ENCODE results near the gene RPL10. TPM values are rescaled to one million over a fixed set of nuclear protein-coding genes. Genes with fewer than 3 reads are reported as not detected.
A peak's percentile ranks its signal among the peaks of the same experiment; 100 is the strongest.
"Not testable (repeated sequence)": the region's sequence is repeated elsewhere in the genome, so short reads cannot be mapped to it uniquely, and the experiment has no call there.

RPL10 gene
- polyA plus RNA-seq, 1 experiment: 3,912 TPM

DNA sequence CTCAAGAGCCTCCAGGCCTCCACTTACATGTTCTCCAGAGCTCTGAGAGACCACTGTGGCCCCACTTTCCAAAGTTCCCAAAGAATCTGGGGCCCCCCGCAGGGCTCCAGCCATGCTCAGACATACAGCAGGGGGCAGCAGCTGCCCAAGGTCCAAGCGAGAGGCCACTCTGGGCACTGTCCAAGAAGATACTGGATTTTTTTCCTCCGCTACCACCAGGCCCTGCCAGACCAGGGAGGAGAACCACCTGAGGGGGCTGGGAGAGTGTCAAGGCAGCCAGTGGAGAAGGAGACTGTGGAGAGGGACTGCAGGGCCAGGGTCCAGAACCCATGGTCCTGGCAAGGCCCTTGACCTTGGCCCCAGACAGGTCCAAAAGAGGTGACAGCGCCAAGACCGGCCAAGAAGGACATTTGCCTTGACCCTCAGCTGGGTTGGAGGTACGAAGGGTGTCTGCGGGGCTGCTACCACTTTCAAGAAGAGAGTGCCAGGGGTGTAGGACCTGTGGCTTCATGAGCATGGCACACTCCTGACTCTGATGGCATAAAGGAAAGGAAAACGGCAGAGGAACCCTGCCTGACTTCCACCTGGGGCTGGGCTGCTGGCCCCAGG lies 13.8 kb upstream of the RPL10 start:
- TF ChIP-seq, protein P1, sequence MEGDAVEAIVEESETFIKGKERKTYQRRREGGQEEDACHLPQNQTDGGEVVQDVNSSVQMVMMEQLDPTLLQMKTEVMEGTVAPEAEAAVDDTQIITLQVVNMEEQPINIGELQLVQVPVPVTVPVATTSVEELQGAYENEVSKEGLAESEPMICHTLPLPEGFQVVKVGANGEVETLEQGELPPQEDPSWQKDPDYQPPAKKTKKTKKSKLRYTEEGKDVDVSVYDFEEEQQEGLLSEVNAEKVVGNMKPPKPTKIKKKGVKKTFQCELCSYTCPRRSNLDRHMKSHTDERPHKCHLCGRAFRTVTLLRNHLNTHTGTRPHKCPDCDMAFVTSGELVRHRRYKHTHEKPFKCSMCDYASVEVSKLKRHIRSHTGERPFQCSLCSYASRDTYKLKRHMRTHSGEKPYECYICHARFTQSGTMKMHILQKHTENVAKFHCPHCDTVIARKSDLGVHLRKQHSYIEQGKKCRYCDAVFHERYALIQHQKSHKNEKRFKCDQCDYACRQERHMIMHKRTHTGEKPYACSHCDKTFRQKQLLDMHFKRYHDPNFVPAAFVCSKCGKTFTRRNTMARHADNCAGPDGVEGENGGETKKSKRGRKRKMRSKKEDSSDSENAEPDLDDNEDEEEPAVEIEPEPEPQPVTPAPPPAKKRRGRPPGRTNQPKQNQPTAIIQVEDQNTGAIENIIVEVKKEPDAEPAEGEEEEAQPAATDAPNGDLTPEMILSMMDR (IDR thresholded peaks at IDR 0.05; ENCODE audit: low read depth, low read length): peak; percentile 53
- DNase-seq (ENCODE audit: low read depth, low spot score): no peak
- Histone ChIP-seq H3K27ac (ENCODE audit: low read depth, low read length) (no peak overlapping the region), H3K27me3 (ENCODE audit: control insufficient read depth, insufficient read depth, low read length) (no peaks in the 10 kb centered on the region), H3K9me3 (ENCODE audit: control insufficient read depth, insufficient read depth, low read length) (no peaks in the 10 kb centered on the region), H3K4me3 (ENCODE audit: low read depth, low read length) (no peak overlapping the region)
- CTCF ChIA-PET: interaction anchor here (1.3 to 3.0 kb wide), 2 partner anchors 11 to 247 kb away, joined by 3 to 17 read pairs; no protein-coding TSS in a partner anchor
- POLR2A ChIA-PET: no interaction called here

DNA sequence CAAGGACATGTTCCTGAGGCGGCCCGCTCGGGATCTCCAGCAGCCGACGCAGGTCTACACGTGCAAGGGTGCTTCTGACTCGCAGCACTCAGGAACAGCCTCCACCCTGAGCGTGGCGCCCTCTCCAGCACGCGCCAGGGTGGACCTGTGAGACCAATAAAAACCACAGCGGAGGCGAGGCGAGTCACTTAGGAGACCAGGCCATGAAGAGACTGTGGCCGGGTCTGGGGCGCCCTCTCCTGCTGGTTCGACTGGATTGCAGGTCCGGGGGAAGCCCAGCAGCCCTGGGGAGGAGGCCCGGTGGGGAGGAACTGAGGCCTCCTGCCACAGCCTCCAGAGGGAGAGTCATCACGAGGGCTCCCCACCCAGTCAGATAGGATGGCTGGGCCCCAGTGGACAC lies 10.1 kb upstream of the RPL10 start:
- H3K27ac ChIP-seq (ENCODE audit: low read depth, low read length); H3K27me3 ChIP-seq (ENCODE audit: control insufficient read depth, insufficient read depth, low read length); CTCF ChIA-PET; H3K9me3 ChIP-seq (ENCODE audit: control insufficient read depth, insufficient read depth, low read length); POLR2A ChIA-PET; H3K4me3 ChIP-seq (ENCODE audit: low read depth, low read length); DNase-seq (ENCODE audit: low read depth, low spot score): not testable (repeated sequence)

DNA sequence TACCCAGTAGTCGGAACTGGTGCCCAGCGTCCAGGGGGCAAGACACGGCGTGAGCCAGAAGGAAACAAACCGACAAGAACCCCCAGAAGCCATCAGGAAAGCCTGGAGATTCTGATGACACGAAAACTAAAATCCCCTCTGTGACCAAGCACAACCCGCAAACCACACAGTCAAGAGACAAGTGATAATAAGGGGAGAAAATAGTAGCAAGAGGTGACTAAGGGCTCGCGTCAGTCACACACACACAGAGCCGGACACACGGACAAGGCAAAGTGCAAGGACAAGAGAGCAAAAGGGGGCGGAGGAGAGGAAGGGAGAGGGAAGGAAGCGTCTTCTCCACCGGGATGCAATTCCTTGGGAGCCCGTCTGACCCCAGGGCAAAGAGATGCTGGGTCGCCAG lies 9.5 kb upstream of the RPL10 start:
- H3K4me3 ChIP-seq (ENCODE audit: low read depth, low read length); DNase-seq (ENCODE audit: low read depth, low spot score); H3K27me3 ChIP-seq (ENCODE audit: control insufficient read depth, insufficient read depth, low read length); POLR2A ChIA-PET; CTCF ChIA-PET; H3K9me3 ChIP-seq (ENCODE audit: control insufficient read depth, insufficient read depth, low read length); H3K27ac ChIP-seq (ENCODE audit: low read depth, low read length): not testable (repeated sequence)

DNA sequence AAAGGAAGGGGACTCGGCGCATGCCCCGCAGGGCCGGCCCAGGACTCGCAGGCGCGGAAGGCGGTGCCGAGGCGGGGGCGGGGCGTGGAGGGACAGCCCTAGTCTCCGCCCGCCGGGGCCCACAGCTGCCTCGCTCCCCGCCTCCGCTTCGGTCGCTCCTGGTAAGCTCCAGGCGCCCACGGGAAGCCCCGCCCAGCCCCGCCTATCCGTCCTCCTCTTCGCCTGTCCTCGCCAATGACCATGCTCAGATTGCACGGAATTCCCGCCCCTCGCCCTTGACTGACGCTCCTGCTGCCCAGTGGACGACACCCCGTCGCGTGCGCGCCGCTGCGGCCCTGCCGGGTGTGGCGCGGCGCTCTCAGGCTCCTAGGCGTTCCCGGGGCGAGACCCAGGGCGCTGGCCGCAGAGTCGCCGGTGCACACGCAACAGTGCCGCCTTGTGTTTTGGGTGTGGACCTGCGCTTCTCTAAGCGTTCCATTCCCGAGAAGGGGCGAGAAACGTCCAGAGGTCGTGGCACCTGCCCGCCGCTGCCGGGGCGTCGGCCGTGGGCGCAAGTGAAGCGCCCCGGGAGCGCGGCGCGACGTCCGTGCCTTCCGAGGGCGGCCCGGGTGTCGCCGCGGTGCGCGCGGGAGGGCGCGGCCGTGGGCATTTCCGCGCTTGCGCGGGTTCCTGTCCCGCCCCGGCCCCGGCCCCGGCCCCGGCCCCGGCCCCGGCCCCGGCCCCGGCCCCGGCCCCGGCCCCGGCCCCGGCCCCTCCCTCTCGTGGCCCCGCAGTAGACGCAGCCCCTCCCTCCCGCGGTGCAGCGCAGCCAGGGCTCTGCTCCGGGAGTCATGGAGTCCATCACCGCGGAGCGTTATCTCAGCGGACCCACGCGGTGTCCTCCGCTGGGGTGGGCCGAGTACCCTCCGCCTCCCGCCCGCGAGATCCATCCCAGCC lies 8.1 kb upstream of the RPL10 start:
- H3K27me3 ChIP-seq (ENCODE audit: control insufficient read depth, insufficient read depth, low read length); H3K27ac ChIP-seq (ENCODE audit: low read depth, low read length); POLR2A ChIA-PET; CTCF ChIA-PET; H3K9me3 ChIP-seq (ENCODE audit: control insufficient read depth, insufficient read depth, low read length); DNase-seq (ENCODE audit: low read depth, low spot score): not testable (repeated sequence)
- peak overlapping the region; percentile 50 for H3K4me3 ChIP-seq (ENCODE audit: low read depth, low read length)

DNA sequence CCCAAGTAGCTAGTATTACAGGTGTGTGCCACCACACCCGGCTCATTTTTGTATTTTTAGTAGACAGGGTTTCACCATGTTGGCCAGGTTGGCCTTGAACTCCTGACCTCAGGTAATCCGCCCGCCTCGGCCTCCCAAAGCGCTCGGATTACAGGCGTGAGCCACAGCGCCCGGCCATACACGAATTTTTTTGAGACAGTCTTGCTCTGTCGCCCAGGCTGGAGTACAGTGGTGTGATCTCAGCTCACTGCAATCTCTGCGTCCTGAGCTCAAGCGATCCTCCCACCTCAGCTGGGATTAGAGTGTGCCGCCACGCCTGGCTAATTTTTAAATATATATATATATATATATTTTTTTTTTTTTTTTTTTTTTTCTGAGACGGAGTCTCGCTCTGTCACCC lies 1.8 kb upstream of the RPL10 start:
- POLR2A ChIA-PET: not testable (repeated sequence)
- CTCF ChIA-PET: interaction anchor here (0.6 kb wide), 1 partner anchor 142 kb away, joined by 3 read pairs; no protein-coding TSS in a partner anchor

DNA sequence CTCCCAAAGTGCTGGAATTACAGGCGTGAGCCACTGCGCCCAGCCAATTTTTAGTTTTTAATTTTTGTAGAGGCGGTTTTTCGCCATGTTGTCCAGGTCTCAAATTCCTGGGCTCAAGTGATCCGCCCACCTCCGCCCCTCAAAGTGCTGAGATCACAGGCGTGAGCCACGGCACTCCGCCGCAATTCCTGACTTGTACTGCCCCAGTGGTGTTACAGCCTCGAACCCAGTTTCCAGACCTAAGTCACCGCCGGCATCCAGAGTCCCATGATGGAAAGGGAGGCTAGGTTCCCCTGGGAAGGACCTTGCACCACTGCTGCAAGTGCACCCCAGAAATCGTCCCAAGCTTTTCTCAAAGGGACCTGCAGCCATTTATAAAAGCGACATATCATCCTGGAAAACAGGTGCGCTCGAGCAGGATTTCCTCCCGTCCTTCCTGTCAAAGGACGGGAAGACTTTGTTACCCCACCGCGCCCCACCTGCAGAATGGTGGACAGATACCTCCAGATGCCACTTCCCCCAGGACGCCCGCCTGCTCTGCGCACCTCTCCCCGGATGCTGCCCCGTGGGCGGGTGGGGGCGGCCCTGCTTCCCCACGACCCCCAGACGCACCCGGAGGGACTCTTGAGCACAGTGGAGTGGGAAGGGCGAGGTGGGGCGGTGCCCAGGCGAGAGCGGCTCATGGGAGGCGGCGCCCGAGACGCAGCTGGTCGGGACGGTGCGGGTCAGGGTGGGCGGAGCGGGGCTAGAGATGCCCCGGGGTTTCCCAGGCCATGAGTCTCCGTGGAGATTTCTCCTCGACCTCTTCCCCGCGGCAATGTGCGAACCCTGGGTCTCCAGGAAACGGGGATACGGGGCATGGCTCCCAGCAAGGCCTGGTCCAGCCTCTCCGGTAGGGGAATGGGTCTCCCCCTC lies 947 bp upstream of the RPL10 start:
- no peaks in the 10 kb centered on the region for H3K27me3 ChIP-seq (ENCODE audit: control insufficient read depth, insufficient read depth, low read length)
- H3K27ac ChIP-seq (ENCODE audit: low read depth, low read length): peak overlapping the region; percentile 98
- ChIA-PET POLR2A (interaction anchor here (0.6 to 1.8 kb wide), 9 partner anchors 10 to 134 kb away, joined by 3 to 12 read pairs (median 4); partner anchors contain the start of genes ATP6AP1 and DNASE1L1), CTCF (interaction anchor here (0.6 to 1.8 kb wide), 3 partner anchors 13 to 141 kb away, joined by 3 to 7 read pairs (median 3); partner anchors contain the start of gene DNASE1L1)
- TF ChIP-seq, protein P1 (IDR thresholded peaks at IDR 0.05; ENCODE audit: low read depth, low read length): no peak
- DNase-seq (ENCODE audit: low read depth, low spot score): no peak
- H3K4me3 ChIP-seq (ENCODE audit: low read depth, low read length): peak overlapping the region; percentile 60
- H3K9me3 ChIP-seq (ENCODE audit: control insufficient read depth, insufficient read depth, low read length): no peaks in the 10 kb centered on the region

More for the DNA sequence above, 1.8 kb upstream of the RPL10 start:
- H3K4me3 ChIP-seq (ENCODE audit: low read depth, low read length); H3K27me3 ChIP-seq (ENCODE audit: control insufficient read depth, insufficient read depth, low read length); H3K9me3 ChIP-seq (ENCODE audit: control insufficient read depth, insufficient read depth, low read length); H3K27ac ChIP-seq (ENCODE audit: low read depth, low read length); DNase-seq (ENCODE audit: low read depth, low spot score): not testable (repeated sequence)

All from AG04450 (cell line).